ENCODE data around the gene CHST9. TPM values are rescaled to one million over a fixed set of nuclear protein-coding genes. Genes with fewer than 3 reads are reported as not detected.

CHST9 gene
- total RNA-seq, 1 experiment from 2014 or later, result 3.5 TPM

GRCh38 chr18:26922313-26922712, 262.8 kb downstream of the CHST9 start:
- Histone ChIP-seq H2BK120ac (ENCODE audit: low read depth, low read length, poor library complexity, severe bottlenecking) (no peak overlapping the region), H3K27me3 (ENCODE audit: insufficient read depth, low read length) (no peaks in the 10 kb centered on the region), H3K79me2 (ENCODE audit: insufficient read depth, low read length) (no peaks in the 10 kb centered on the region), H3K9ac (ENCODE audit: extremely low read depth, insufficient read length, low read length) (no peak overlapping the region), H2BK12ac (ENCODE audit: insufficient read length, low read depth, low read length) (no peak overlapping the region), H3K23me2 (ENCODE audit: insufficient read length, low read depth, low read length, poor library complexity, severe bottlenecking) (no peaks in the 10 kb centered on the region), H4K5ac (ENCODE audit: insufficient read length, low read depth, low read length) (no peak overlapping the region), H2BK15ac (ENCODE audit: low read depth, low read length) (no peak overlapping the region), H4K91ac (ENCODE audit: insufficient read length, low read depth, low read length) (no peak overlapping the region), H3K23ac (ENCODE audit: insufficient read length, low read depth, low read length) (no peak overlapping the region), H3K18ac (ENCODE audit: insufficient read length, low read depth, low read length) (no peak overlapping the region), H2AK5ac (ENCODE audit: insufficient read length, low read length) (no peak overlapping the region), H2BK5ac (ENCODE audit: insufficient read length, low read length) (no peak overlapping the region), H3K56ac (ENCODE audit: insufficient read length, low read depth, low read length) (no peak overlapping the region), H3T11ph (ENCODE audit: low read length) (no peak overlapping the region), H4K20me1 (ENCODE audit: control insufficient read depth, insufficient read depth, insufficient read length) (no peaks in the 10 kb centered on the region), H4K8ac (replicated peaks; ENCODE audit: insufficient read length, low read depth, low read length) (no peak overlapping the region), H3K27ac (ENCODE audit: insufficient read length, low read depth, low read length) (no peak overlapping the region), H2BK20ac (ENCODE audit: low read depth, low read length, poor library complexity, severe bottlenecking) (no peak overlapping the region), H3K4me2 (ENCODE audit: insufficient read depth, insufficient read length, low read length) (no peak overlapping the region), H3K4ac (ENCODE audit: low read depth, low read length) (no peak overlapping the region), H3K4me1 (ENCODE audit: insufficient read depth, low read length) (no peaks in the 10 kb centered on the region; the same call in 1 of the 2 replicates), H3K9me3 (ENCODE audit: control insufficient read depth, low read depth, low read length) (no peaks in the 10 kb centered on the region), H3K79me1 (ENCODE audit: insufficient read depth, low read depth, low read length, poor library complexity, severe bottlenecking) (no peaks in the 10 kb centered on the region), H3K14ac (ENCODE audit: insufficient read depth, low read length) (no peak overlapping the region), H2AFZ (ENCODE audit: low read length) (no peak overlapping the region)
- Mint-ChIP-seq H3K4me1 (peaks cover 6 to 16% of the 10 kb centered on the region in 2 experiments), H3K4me3 (no peak overlapping the region), H3K36me3 (ENCODE audit: insufficient read depth in 1 of 3, low read depth in 3 of 3) (peaks cover 0 to 13% (median 12%) of the 10 kb centered on the region in 3 experiments; a peak in 5 of 7 replicates), H3K9me3 (peaks cover 9 to 15% of the 10 kb centered on the region in 2 experiments; a peak in 4 of 5 replicates), H3K27ac (no peak overlapping the region), H3K27me3 (ENCODE audit: low read depth) (no peaks in the 10 kb centered on the region)
- no peak for DNase-seq
- TF ChIP-seq CTCF (conservative IDR thresholded peaks at IDR 0.05), result no peak

Measured in H9 (cell line).